Natural killer cell treated with Interleukin-12 subunit alpha and Interleukin-12 subunit beta and Interleukin-15 and Interleukin-18, amount 100 ng/mL, for 72 hours (primary cell): ENCODE measurements around the gene PACSIN1. TPM values are rescaled to one million over a fixed set of nuclear protein-coding genes. Genes with fewer than 3 reads are reported as not detected.

Source experiments
- ATAC-seq, 2 donors: fragments of 150-1000 bp; cut with Tn5 transposase in 1 of 2; sonication (Bioruptor Pico), chemical (Tn5 transposase) in 1 of 2; 2 replicates each; pipeline ENCODE4 v1.10.0; 2021
- DNase-seq: peaks from one replicate; pipeline ENCODE4 v3.0.0; 2022; ENCODE audit warnings: low spot score
- H3K27ac Mint-ChIP-seq, 2 donors: 1 replicate in 1 of 2; 2 replicates in 1 of 2; pipeline ENCODE4 v1.8.0; 2022; ENCODE audit warnings: mixed read lengths in 2 of 2, mild to moderate bottlenecking in 1 of 2, moderate library complexity in 1 of 2
- H3K27me3 Mint-ChIP-seq, 2 donors: 1 replicate in 1 of 2; 2 replicates in 1 of 2; pipeline ENCODE4 v1.8.0; 2022; ENCODE audit warnings: mixed read lengths in 2 of 2
- H3K36me3 Mint-ChIP-seq: one replicate; pipeline ENCODE4 v1.8.0; 2022; ENCODE audit warnings: mixed read lengths
- H3K4me1 Mint-ChIP-seq, 2 donors: 1 replicate in 1 of 2; 2 replicates in 1 of 2; pipeline ENCODE4 v1.8.0; 2022; ENCODE audit warnings: low read depth in 2 of 2, mixed read lengths in 2 of 2, mild to moderate bottlenecking in 1 of 2
- H3K4me3 Mint-ChIP-seq: one replicate; pipeline ENCODE4 v1.8.0; 2022; ENCODE audit warnings: mixed read lengths
- H3K9me3 Mint-ChIP-seq: 2 replicates; pipeline ENCODE4 v1.8.0; 2022; ENCODE audit warnings: mixed read lengths
- total RNA-seq, 2 donors: library from RNA; stranded (reverse); gene quantifications; one replicate each; pipeline ENCODE4 v1.2.3, GENCODE V29; 2022

The PACSIN1 gene
- total RNA-seq, 2 donors from 2014 or later = 0.19 TPM; not detected in 1

DNA sequence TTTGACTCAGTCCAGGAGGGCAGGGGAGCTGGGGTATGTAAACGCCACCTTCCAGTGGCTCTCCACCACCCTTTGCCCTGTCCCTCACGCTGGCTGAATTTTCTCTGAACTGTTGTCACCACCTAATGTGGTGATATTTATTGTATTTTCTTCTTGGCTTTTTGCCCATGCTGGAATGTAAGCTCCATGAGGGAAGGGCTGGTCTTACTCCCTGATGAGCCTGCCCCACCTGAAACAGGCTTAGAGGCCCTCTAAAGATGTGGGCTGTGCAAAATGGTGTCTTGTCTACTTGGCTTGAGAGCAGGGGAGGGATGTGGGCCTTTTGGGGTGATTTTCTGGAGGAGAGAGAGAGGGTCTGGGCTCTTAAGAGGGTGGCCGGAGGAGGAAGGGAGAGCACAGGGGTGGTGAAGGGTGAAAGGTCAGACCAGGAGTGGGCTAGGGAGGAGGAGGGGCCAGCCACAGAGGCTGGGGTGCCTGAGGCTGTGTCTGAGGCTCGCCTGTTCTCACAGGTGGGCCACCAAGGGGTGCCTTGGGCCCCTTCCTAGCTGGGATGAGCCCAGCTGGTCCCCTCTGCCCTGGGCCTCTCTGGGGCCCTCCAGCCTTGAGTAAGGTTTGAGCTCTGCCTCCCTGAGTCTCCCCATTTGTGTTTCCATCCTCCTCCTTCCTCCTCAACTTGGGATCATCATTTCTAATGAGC is 52.9 kb downstream of the PACSIN1 start:
- peaks cover 0 to 6% of the 10 kb centered on the region in 2 donors for H3K27me3 Mint-ChIP-seq
- DNase-seq (no peak), ATAC-seq (no peak)
- no peaks in the 10 kb centered on the region for H3K9me3 Mint-ChIP-seq
- no peak overlapping the region for H3K4me3 Mint-ChIP-seq
- H3K27ac Mint-ChIP-seq = no peak overlapping the region
- no peaks in the 10 kb centered on the region for H3K36me3 Mint-ChIP-seq
- peaks cover 6 to 7% of the 10 kb centered on the region in 2 donors for H3K4me1 Mint-ChIP-seq

DNA sequence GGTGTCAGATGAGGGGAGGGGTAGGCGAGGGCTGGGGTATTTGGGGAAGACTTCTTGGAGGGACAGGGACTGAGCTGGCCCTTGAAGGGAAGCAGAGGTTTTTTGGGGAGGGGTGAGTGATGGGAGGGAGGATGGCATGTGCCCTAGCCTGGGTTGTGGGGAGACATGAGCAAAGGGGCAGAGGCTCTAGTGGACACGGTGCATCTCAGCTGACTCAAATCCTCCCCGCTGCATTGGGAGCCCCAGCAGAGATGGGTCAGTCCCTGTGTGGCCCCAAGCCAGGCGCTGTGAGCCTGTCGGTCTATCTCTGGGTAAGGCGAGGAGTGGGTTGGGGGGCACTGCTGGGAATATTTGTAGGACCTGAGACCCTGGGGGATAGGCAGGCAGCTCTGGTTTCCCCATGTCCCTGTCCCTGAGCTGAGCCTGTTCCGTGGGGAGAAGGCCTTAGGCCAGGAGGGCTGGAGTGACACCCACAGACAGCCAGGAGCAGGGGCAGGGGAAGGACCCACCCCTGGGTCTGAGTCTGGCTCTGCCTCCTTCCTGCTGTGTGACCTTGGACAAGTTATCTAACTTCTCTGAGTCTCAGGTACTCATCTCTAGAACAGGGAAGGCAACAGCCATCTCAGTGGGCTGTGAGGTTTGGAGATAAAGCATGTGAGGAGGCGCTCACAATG is 54.2 kb downstream of the PACSIN1 start:
- DNase-seq = no peak
- H3K36me3 Mint-ChIP-seq = no peaks in the 10 kb centered on the region
- H3K27me3 Mint-ChIP-seq = no peaks in the 10 kb centered on the region
- H3K4me3 Mint-ChIP-seq = no peak overlapping the region
- ATAC-seq = no peak
- no peaks in the 10 kb centered on the region for H3K9me3 Mint-ChIP-seq
- peaks cover 6 to 7% of the 10 kb centered on the region in 2 donors for H3K4me1 Mint-ChIP-seq
- H3K27ac Mint-ChIP-seq = no peak overlapping the region

DNA sequence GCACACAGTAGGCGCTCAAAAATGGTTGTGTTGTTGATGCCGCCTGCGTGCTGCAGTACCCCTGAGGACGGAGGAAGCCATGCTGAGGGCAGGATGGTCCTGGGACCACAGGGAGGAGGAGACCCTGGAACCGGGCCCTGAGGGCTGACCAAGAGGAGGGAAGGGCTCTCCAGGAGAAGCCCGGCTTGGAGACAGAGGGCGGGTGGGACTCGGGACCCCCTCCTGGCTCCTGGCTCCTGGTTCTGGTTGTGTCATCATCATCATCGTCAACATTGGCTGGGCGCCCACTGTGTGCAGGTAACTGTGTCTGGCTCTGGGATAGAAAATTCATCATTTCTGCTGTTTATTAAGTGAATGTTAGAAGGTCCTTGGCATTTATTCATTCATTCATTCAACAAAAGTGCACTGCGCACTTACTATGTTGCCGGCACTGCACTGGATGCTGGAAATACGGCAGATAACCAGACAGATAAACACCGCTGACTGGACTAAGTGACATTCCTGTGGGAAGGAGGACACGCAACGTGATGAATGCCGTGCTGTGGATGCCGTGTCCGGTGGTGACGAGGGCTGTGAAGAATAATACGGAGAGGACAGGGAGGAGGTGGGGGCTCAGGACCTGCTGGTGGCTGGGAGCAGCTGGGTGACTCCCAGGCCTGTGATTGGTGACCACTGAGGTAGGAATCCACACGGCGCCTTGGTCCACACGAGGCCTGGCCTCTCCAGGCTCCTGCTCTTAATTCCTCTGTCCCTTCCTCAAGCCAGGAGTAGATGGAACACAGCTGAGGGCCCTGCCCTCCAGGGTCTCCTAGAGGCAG is 55.0 kb downstream of the PACSIN1 start:
- Mint-ChIP-seq H3K4me3 (no peak overlapping the region), H3K36me3 (no peaks in the 10 kb centered on the region), H3K4me1 (peaks cover 6 to 7% of the 10 kb centered on the region in 2 donors), H3K9me3 (no peaks in the 10 kb centered on the region), H3K27ac (no peak overlapping the region), H3K27me3 (no peaks in the 10 kb centered on the region)
- no peak for DNase-seq
- no peak for ATAC-seq

DNA sequence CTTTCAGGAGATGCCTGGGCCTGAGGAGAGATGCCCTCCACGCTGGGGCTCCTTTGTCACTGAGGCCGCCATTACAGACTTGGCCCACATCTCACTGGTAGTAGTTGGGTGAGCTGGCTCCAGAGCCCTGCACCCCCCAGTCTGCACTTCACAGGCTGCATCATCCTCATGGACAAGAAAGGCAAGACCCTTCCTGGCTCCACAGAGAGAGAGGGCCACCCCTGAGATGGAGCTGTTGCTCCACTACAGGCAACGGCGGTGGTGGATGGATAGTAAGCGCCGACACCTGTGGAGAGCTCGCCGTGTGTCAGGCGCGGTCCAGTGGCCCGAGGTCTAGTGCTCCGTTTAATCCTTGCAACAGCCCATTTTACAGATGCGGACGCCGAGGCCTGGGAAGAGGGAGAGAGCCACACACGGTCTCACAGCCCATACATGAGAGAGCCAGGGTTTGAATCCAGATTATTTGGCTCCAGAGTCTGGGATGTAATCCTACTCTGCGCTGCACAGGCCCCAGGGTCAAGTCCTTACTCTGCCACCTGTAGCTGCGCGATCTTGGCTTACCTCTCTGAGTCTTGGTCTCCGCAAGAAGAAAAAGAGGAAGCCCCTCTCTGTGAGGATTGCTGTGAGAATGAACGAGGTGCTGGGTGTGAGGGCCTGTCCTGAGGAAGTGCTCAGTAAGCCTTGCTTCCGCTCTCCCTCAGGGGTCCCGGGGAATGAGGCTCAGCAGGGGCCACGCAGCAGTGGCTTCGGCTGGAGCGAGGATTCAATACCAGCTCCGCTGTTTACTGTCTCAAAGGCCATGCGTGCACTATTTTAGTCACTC is 55.8 kb downstream of the PACSIN1 start:
- Mint-ChIP-seq H3K4me1 (peaks cover 6 to 7% of the 10 kb centered on the region in 2 donors), H3K27ac (no peak overlapping the region), H3K9me3 (no peaks in the 10 kb centered on the region), H3K36me3 (no peaks in the 10 kb centered on the region), H3K4me3 (no peak overlapping the region), H3K27me3 (no peaks in the 10 kb centered on the region)
- DNase-seq (no peak), ATAC-seq (no peak)

DNA sequence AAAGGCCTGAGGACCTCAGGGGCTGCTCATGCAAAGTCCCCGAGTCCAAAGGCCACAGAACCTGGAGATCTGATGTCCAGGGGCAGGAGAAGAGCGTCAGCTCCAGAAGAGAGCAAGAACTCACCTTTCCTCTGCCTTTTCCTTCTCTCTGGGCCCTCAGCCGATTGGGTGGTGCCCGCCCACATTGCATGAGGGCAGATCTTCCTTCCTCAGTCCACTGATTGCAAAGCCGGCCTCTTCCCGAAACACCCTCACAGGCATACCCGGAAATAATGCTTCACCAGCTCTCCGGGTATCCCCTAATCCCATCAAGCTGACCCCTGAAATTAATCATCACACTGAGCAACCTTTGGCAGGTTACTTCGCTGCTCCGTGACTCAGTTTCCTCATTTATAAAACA is 56.9 kb downstream of the PACSIN1 start:
- peak overlapping the region in 1 of 2 donors; percentile 20 for H3K27ac Mint-ChIP-seq
- no peaks in the 10 kb centered on the region for H3K36me3 Mint-ChIP-seq
- no peaks in the 10 kb centered on the region for H3K9me3 Mint-ChIP-seq
- ATAC-seq (no peak), DNase-seq (no peak)
- no peaks in the 10 kb centered on the region for H3K27me3 Mint-ChIP-seq
- H3K4me3 Mint-ChIP-seq = no peak overlapping the region
- peaks cover 6 to 9% of the 10 kb centered on the region in 2 donors for H3K4me1 Mint-ChIP-seq

DNA sequence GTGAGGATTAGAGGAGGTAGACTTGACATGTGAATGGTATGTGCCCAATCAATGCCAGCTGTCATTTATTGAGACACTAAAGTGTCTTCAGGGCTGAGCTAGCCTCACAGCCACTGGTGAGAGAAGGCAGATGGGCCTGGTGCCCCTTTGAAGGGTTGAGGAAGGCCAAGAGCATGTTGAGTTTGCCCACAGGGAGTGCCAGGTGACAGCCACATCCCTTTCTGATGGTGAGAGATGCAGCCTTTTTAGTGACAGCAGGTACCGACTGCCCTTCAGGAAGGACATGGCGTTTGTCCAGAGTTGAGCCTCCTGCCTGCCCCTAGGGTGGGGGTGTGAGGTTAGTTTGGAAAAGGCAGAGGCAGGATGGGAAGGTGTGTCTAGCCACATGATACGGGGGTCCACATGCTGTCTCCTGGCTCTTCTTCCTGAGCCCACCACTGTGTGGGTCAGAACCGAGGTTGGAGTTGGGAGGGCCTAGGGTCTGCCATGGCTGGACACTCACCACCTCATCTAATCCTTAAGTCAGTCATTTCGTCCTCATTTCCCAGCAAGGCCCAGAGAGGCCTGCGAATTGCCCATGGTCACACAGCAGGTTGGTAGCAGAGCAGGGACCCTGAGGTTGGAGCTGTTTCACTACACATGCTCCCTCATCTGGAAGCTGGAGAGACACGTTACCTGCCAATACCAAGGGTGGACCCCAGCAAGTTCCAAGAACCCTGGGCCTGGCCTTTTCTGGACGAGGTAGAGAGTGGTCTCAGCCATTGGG is 57.7 kb downstream of the PACSIN1 start:
- H3K27me3 Mint-ChIP-seq = no peaks in the 10 kb centered on the region
- no peak overlapping the region for H3K4me3 Mint-ChIP-seq
- peaks cover 6 to 10% of the 10 kb centered on the region in 2 donors for H3K4me1 Mint-ChIP-seq
- H3K27ac Mint-ChIP-seq = peak overlapping the region in 1 of 2 donors; percentile 20
- DNase-seq = no peak
- ATAC-seq = no peak
- H3K36me3 Mint-ChIP-seq = no peaks in the 10 kb centered on the region
- H3K9me3 Mint-ChIP-seq = no peaks in the 10 kb centered on the region

DNA sequence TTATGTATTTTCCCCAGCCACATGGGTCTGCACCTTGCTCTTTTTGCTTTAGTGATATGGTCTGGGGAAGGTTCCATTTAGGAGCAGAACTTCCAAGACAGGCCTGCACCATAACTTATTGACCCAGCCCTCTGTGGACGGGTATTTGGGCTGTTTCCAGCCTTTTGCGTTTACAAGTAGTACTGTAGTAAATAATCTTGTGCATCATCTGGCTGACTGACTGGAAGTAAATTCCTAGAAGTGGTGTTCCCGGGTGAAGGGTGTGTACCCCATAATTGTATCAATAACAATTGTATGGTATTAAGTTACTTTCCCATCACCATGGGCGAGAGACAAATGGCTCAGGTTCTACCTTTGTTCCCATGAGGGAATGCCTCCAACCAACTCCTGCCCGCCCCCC is 58.6 kb downstream of the PACSIN1 start:
- H3K4me3 Mint-ChIP-seq = no peak overlapping the region
- DNase-seq = no peak
- H3K27ac Mint-ChIP-seq = no peak overlapping the region

DNA sequence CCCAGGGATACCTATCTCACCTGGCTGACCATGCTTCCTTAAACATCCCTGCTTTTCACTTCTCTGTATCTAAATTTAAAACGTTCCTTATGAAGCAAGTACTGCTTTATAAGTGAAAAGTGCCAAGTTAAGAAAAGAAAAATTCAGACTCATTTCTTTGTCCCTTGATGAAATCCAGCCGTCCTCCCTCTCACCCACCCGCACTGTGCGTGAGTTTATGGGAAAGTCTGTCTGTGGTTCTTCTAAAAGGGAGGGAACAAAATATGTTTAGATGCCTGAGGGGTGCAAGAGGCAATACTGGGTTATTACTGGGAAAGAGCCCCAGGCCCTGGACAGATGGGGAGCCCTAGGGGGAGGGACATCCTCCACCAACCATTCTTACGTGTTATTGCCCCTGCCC is 59.1 kb downstream of the PACSIN1 start:
- no peak overlapping the region for H3K27ac Mint-ChIP-seq
- H3K4me1 Mint-ChIP-seq = peaks cover 6 to 10% of the 10 kb centered on the region in 2 donors
- H3K4me3 Mint-ChIP-seq = no peak overlapping the region
- H3K36me3 Mint-ChIP-seq = no peaks in the 10 kb centered on the region
- no peaks in the 10 kb centered on the region for H3K9me3 Mint-ChIP-seq
- ATAC-seq (no peak), DNase-seq (no peak)
- no peaks in the 10 kb centered on the region for H3K27me3 Mint-ChIP-seq

More for the DNA sequence above, 58.6 kb downstream of the PACSIN1 start:
- Mint-ChIP-seq H3K4me1 (peaks cover 6 to 10% of the 10 kb centered on the region in 2 donors), H3K36me3 (no peaks in the 10 kb centered on the region), H3K9me3 (no peaks in the 10 kb centered on the region), H3K27me3 (no peaks in the 10 kb centered on the region)
- ATAC-seq = no peak

DNA sequence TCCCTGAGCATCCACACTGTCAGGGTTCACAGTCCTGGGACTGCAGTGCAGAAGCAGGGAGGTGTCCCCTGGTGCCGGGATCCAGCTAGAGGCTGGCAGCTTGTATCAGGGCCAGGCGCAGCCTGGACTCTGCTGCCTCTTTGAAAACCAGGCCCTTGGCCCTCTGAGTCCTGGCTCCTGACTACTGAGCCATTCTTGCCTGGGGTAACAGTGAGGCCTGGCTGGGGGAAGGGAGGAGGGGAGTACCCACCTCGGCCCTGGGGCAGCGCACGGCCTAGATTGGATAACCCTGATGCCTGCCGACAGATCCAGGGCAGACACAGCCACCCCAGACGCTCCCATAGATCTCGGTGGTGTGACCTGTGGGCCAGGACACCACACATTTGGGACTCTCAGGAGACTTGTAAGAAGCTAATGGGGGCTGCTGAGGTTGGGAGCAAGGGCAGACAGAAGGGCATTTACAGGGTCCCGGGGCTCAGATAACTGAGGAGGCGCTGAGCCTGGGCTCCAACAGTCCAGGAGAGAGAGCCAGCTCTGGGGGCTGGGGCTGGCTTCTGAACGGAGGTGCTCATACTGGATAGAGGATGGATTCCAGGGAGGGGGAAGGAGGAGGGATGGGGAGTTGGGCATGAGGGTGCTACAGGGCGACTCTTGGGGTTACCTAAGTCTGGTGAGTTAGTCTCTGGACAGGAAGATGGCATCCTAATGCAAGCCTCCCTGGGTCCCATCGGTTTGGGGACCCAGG is 59.7 kb downstream of the PACSIN1 start:
- H3K4me3 Mint-ChIP-seq = no peak overlapping the region
- H3K9me3 Mint-ChIP-seq = no peaks in the 10 kb centered on the region
- no peaks in the 10 kb centered on the region for H3K36me3 Mint-ChIP-seq
- peaks cover 6 to 10% of the 10 kb centered on the region in 2 donors for H3K4me1 Mint-ChIP-seq
- no peaks in the 10 kb centered on the region for H3K27me3 Mint-ChIP-seq
- H3K27ac Mint-ChIP-seq = no peak overlapping the region
- no peak for ATAC-seq
- no peak for DNase-seq

DNA sequence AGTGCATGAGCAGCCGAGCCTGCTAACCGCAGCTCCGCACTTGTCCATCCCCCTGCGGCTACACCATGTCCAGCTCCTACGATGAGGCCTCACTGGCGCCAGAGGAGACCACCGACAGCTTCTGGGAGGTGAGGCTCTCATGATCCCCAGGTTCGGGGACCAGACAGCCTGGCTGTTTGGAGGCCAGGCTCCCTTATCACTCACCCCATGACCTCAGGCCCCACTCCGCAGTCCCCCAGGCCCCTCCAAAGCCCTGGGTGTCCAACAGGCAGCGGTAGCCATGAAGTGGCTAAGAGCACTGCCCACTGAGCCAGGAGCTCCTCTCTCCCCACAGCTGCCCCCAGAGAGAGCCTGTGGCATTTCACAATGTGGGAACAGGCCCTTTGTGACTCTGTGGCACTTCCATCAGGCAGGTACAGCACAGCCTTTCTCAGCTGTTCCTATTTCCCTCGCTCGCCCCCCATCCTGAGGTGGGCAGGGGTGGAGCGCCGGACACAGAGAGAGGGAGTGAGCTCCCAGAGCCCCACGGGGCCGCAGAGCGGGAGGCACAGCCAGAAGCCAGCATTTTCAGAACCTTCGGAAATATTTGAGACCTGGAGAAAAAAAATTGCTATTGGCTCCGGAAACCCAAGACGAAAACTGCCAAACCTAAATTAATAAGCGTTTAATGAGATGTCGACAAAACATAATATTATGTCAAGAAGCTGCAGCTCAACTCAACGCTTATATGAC is 60.5 kb downstream of the PACSIN1 start:
- no peak overlapping the region for H3K4me3 Mint-ChIP-seq
- H3K4me1 Mint-ChIP-seq = peaks cover 6 to 10% of the 10 kb centered on the region in 2 donors
- no peak overlapping the region for H3K27ac Mint-ChIP-seq
- DNase-seq (no peak), ATAC-seq (no peak)
- H3K9me3 Mint-ChIP-seq = no peaks in the 10 kb centered on the region
- H3K27me3 Mint-ChIP-seq = no peaks in the 10 kb centered on the region
- no peaks in the 10 kb centered on the region for H3K36me3 Mint-ChIP-seq

DNA sequence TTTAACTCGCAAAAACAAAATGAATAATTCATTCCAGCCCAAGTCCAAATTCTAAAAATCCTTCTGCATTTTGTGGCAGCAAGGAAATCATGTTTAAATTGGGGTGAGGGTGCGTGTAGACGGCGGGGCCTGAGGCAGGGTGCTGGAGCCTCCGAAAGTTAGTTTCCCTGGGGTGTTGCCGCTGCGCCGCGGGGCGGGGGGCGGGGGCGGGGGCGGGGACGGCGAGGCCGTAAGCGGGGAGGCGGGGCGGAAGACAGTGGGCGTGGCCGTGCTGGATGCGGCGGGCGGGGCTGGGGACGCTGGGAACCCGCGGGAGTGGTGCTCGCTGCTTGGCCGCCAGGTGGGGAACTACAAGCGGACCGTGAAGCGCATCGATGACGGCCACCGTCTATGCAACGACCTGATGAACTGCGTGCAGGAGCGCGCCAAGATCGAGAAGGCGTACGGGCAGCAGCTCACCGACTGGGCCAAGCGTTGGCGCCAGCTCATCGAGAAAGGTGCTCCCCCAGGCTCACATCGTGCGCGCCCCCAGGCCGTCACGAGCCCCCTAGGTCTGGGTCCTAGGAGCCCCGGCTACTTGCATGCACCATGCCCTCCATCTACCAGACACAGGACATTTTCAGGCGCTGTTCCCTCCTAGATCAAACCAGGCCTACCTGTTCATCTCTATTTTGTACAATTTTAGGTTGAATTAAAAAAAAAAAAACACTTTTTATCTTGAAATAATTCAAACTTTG is 61.3 kb downstream of the PACSIN1 start:
- H3K27me3 Mint-ChIP-seq = no peaks in the 10 kb centered on the region

More for the DNA sequence above, 61.3 kb downstream of the PACSIN1 start:
- H3K4me1 Mint-ChIP-seq = peaks cover 6 to 10% of the 10 kb centered on the region in 2 donors
- ATAC-seq (peak; percentile 94 to 95), DNase-seq (peak; percentile 93)
- H3K9me3 Mint-ChIP-seq = no peaks in the 10 kb centered on the region
- no peak overlapping the region for H3K27ac Mint-ChIP-seq
- no peaks in the 10 kb centered on the region for H3K36me3 Mint-ChIP-seq
- H3K4me3 Mint-ChIP-seq = peak overlapping the region; percentile 39
